GM20431 (cell line): Measurements from ENCODE around the gene PRKCA.

Experiments
- in situ Hi-C: fragments of 300-500 bp; cut with MseI, MboI; formaldehyde crosslinking; loops from one replicate; pipeline ENCODE4 v1.15.0; 2020; ENCODE audit warnings: low sequenced_read_pairs; ENCODE audit not compliant: unreplicated experiment

PRKCA gene

GRCh38 chr17:66814570-66814969 lies 512.2 kb downstream of the PRKCA start:
- in situ Hi-C loops, result no loop called here

- in situ Hi-C loops, result no loop called here
Observed at GRCh38 chr17:66817750-66818149, 515.3 kb downstream of the PRKCA start.

- in situ Hi-C loops, result no loop called here
Observed at GRCh38 chr17:66819466-66819865, 517.1 kb downstream of the PRKCA start.

GRCh38 chr17:66822009-66822408 lies 519.6 kb downstream of the PRKCA start:
- in situ Hi-C loops, result no loop called here

- in situ Hi-C loops, result no loop called here
Observed at GRCh38 chr17:66826856-66827255, 524.4 kb downstream of the PRKCA start.

GRCh38 chr17:66829386-66829864 lies 527.0 kb downstream of the PRKCA start:
- in situ Hi-C loops, result no loop called here

GRCh38 chr17:66829883-66830282 lies 527.5 kb downstream of the PRKCA start:
- in situ Hi-C loops, result no loop called here

GRCh38 chr17:66830451-66830850 lies 528.0 kb downstream of the PRKCA start:
- in situ Hi-C loops, result no loop called here

GRCh38 chr17:66831383-66832210 lies 529.2 kb downstream of the PRKCA start:
- in situ Hi-C loops, result no loop called here

- in situ Hi-C loops, result no loop called here
Observed at GRCh38 chr17:66833201-66833600, 530.8 kb downstream of the PRKCA start.

- in situ Hi-C loops, result no loop called here
Observed at GRCh38 chr17:66834426-66834918, 532.1 kb downstream of the PRKCA start.

GRCh38 chr17:66834919-66835454 lies 532.6 kb downstream of the PRKCA start, which contains the start of gene CACNG5:
Gene CACNG5, plus strand, starts transcription at chr17:66835117. Its CDS starts 42,216 bp downstream, at chr17:66877333.
- in situ Hi-C loops, result no loop called here

GRCh38 chr17:66835476-66835875 lies 533.1 kb downstream of the PRKCA start:
- in situ Hi-C loops, result no loop called here

- in situ Hi-C loops, result no loop called here
Observed at GRCh38 chr17:66836063-66837005, 533.9 kb downstream of the PRKCA start.

- in situ Hi-C loops, result no loop called here
Observed at GRCh38 chr17:66837226-66837625, 534.8 kb downstream of the PRKCA start.

GRCh38 chr17:66837885-66838665 lies 535.7 kb downstream of the PRKCA start:
- in situ Hi-C loops, result no loop called here

- in situ Hi-C loops, result no loop called here
Observed at GRCh38 chr17:66839616-66840015, 537.2 kb downstream of the PRKCA start.

- in situ Hi-C loops, result no loop called here
Observed at GRCh38 chr17:66840061-66840460, 537.6 kb downstream of the PRKCA start.

- in situ Hi-C loops, result no loop called here
Observed at GRCh38 chr17:66841328-66841727, 538.9 kb downstream of the PRKCA start.

GRCh38 chr17:66841744-66842143 lies 539.3 kb downstream of the PRKCA start:
- in situ Hi-C loops, result no loop called here
